ENCODE results near the gene RASGEF1B.

The RASGEF1B gene

DNA sequence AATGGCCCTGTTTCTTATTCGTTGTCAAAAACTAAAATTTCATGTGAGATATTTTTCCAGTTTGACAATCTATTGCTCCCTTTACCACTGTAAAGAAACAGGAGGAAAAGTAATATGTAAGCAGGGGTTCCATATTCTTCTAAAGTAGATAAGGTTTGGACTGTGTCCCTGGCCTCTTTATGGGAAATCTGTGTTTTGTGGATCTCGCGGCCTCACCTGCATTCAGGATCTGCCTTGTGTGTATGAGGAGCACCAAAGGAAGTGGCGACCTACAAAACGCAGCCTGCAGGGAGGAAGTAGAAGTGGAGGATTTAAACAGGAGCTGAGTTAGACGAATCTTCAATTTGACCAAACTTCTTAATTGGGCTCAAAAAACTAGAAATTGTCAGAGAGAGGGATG lies 67.0 kb downstream of the RASGEF1B start:
- in situ Hi-C loops (cut with HindIII; ENCODE audit: low sequenced_read_pairs) = no loop called here
- no peak for DNase-seq (ENCODE audit: low read depth)
- TF ChIP-seq, protein P1, sequence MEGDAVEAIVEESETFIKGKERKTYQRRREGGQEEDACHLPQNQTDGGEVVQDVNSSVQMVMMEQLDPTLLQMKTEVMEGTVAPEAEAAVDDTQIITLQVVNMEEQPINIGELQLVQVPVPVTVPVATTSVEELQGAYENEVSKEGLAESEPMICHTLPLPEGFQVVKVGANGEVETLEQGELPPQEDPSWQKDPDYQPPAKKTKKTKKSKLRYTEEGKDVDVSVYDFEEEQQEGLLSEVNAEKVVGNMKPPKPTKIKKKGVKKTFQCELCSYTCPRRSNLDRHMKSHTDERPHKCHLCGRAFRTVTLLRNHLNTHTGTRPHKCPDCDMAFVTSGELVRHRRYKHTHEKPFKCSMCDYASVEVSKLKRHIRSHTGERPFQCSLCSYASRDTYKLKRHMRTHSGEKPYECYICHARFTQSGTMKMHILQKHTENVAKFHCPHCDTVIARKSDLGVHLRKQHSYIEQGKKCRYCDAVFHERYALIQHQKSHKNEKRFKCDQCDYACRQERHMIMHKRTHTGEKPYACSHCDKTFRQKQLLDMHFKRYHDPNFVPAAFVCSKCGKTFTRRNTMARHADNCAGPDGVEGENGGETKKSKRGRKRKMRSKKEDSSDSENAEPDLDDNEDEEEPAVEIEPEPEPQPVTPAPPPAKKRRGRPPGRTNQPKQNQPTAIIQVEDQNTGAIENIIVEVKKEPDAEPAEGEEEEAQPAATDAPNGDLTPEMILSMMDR (IDR thresholded peaks at IDR 0.05; ENCODE audit: low read depth, low read length, missing control alignments) = no peak

GRCh38 chr4:81404294-81404693 lies 67.4 kb downstream of the RASGEF1B start:
- no peak for DNase-seq (ENCODE audit: low read depth)
- TF ChIP-seq, protein P1 (IDR thresholded peaks at IDR 0.05; ENCODE audit: low read depth, low read length, missing control alignments) = no peak
- in situ Hi-C loops (cut with HindIII; ENCODE audit: low sequenced_read_pairs) = no loop called here
- no peak overlapping the region for H3K4me3 ChIP-seq (ENCODE audit: low read depth, low read length)

More for the DNA sequence above, 67.0 kb downstream of the RASGEF1B start:
- no peak overlapping the region for H3K4me3 ChIP-seq (ENCODE audit: low read depth, low read length)

GRCh38 chr4:81399306-81400086 lies 72.2 kb downstream of the RASGEF1B start:
- TF ChIP-seq, protein P1 (IDR thresholded peaks at IDR 0.05; ENCODE audit: low read depth, low read length, missing control alignments) = no peak
- in situ Hi-C loops (cut with HindIII; ENCODE audit: low sequenced_read_pairs) = no loop called here
- H3K4me3 ChIP-seq (ENCODE audit: low read depth, low read length) = no peak overlapping the region
- no peak for DNase-seq (ENCODE audit: low read depth)

DNA sequence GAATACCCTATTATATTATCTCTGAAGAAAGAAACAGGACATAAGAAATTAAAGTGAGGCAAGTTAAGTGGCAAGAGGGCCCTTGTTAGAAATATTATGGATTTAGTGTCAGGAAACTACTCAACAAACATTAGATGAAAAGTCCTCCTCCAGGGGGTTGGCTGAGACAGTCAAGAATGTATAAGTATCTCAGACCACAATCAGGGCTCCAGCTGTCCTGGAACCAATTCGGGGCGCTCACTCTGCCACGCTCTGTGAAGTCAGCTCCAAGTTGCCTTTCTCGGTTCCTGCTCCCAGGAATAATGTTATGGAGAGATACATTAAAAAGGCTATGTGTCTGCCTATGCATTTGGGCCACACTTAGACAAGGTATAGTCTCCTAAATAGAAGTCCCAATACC lies 73.3 kb downstream of the RASGEF1B start:
- DNase-seq (ENCODE audit: low read depth) = no peak
- in situ Hi-C loops (cut with HindIII; ENCODE audit: low sequenced_read_pairs) = no loop called here
- no peak overlapping the region for H3K4me3 ChIP-seq (ENCODE audit: low read depth, low read length)
- TF ChIP-seq, protein P1 (IDR thresholded peaks at IDR 0.05; ENCODE audit: low read depth, low read length, missing control alignments) = no peak

DNA sequence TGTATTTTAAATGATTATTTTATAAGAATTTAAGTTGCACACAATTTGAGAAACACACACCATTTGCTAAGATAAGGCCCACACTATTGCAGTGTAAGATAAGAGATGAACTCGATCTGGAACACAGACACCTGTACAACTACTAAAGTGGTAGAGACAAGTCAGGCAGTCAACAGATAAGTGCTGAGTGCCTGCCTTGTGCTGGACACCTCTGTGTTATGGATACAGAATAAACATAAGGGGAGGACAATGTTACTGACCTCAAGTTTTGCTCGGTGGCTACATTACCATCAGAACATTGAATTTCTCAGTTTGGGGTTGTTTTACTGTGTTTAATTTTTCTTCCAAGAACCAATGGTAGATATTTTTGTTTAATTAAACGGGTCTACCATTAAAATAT lies 74.1 kb downstream of the RASGEF1B start:
- H3K4me3 ChIP-seq (ENCODE audit: low read depth, low read length) = no peak overlapping the region
- in situ Hi-C loops (cut with HindIII; ENCODE audit: low sequenced_read_pairs) = no loop called here
- no peak for DNase-seq (ENCODE audit: low read depth)
- TF ChIP-seq, protein P1 (IDR thresholded peaks at IDR 0.05; ENCODE audit: low read depth, low read length, missing control alignments) = no peak

- TF ChIP-seq, protein P1 (IDR thresholded peaks at IDR 0.05; ENCODE audit: low read depth, low read length, missing control alignments) = no peak
- H3K4me3 ChIP-seq (ENCODE audit: low read depth, low read length) = no peak overlapping the region
- in situ Hi-C loops (cut with HindIII; ENCODE audit: low sequenced_read_pairs) = no loop called here
- DNase-seq (ENCODE audit: low read depth) = no peak
Measured at GRCh38 chr4:81395239-81395638, 76.5 kb downstream of the RASGEF1B start.

Data from astrocyte of the cerebellum (primary cell).